ENCODE measurements around the gene PLOD1. TPM values are rescaled to one million over a fixed set of nuclear protein-coding genes. Genes with fewer than 3 reads are reported as not detected.

Gene PLOD1
- total and polyA plus RNA-seq, 2 experiments from 2014 or later: 22.4 to 62.9 TPM

DNA sequence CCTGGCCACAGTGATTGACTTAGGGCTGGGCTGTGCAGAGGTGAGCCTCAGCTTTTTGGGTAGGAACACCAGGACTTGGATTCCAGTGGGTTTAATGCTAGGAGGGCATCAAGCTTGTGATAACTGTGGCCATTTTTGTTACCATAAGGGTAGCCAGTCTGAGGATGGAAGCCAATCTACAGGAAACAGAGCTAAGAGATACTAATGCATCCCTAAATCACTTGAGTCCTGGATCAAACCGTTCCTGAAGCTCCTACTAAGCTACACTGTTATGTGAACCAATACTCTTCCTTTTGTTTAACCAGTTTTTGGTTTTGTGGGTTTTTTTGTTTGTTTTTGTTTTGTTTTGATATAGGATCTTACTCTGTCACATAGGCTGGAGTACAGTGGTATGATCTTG is 20.5 kb upstream of the PLOD1 start (continued):
- TF ChIP-seq EZH2 (IDR thresholded peaks at IDR 0.05; ENCODE audit: low read depth, unreplicated experiment): no peak
- TF ChIP-seq, protein P1, sequence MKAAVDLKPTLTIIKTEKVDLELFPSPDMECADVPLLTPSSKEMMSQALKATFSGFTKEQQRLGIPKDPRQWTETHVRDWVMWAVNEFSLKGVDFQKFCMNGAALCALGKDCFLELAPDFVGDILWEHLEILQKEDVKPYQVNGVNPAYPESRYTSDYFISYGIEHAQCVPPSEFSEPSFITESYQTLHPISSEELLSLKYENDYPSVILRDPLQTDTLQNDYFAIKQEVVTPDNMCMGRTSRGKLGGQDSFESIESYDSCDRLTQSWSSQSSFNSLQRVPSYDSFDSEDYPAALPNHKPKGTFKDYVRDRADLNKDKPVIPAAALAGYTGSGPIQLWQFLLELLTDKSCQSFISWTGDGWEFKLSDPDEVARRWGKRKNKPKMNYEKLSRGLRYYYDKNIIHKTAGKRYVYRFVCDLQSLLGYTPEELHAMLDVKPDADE (IDR thresholded peaks at IDR 0.05): no peak

DNA sequence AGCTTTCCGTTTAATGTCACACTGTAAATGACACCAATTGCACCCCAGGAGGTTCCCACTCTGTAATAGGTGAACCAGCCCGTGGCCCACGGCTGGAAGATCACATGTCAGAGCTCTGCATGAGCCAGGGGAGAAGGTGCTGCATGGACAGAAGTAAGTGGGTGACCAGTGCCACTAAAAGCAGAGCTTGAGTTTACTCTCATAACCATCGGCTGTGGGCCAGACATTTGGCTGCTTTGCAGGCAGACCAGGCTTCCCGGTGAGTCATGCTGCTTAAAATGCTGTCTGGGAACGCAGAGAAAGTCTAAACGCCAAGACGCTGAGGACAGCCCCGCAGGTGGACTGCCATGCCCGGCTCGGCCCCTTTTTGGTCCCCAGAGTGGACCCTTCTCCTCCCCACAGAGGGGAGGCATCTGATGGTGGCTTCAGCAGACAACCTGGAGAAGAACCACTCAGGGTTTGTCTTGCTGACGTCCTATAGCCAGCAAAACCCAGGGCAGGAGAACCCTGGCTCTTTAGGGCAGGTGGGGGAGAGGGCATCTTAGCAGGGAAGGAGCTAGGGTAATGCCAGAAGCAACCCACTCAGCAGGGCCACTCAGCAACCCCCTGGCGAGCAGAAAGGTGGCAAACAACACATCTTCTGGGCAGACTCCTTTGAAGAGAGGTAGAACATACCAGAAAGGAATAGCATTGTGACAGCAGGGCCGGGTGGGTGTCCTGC is 15.6 kb upstream of the PLOD1 start:
- no peaks in the 10 kb centered on the region for H3K27me3 ChIP-seq (ENCODE audit: insufficient read depth)
- no peak for ATAC-seq
- H3K9me2 ChIP-seq (ENCODE audit: insufficient read depth): no peaks in the 10 kb centered on the region
- no peaks in the 10 kb centered on the region; the same call in 2 of the 3 replicates for H3K9me3 Mint-ChIP-seq
- H2AFZ ChIP-seq: no peak overlapping the region
- peaks cover 2% of the 10 kb centered on the region for H3K27me3 Mint-ChIP-seq (ENCODE audit: insufficient read depth, low read depth, poor library complexity)
- no peak for DNase-seq (ENCODE audit: low spot score)
- peaks cover 20% of the 10 kb centered on the region for H3K79me2 ChIP-seq (replicated peaks; ENCODE audit: insufficient read depth)
- H4K20me1 ChIP-seq (replicated peaks; ENCODE audit: insufficient read depth): peaks cover 10% of the 10 kb centered on the region; the same call in 1 of the 2 replicates
- 0 out of 2 replicates have a peak, but pooled peaks cover 6% of the 10 kb centered on the region for H3K36me3 ChIP-seq (ENCODE audit: insufficient read depth)
- peaks cover 31% of the 10 kb centered on the region for H3K36me3 Mint-ChIP-seq (ENCODE audit: low read depth)
- H3K4me3 Mint-ChIP-seq: no peak overlapping the region
- no peak overlapping the region for H3K27ac Mint-ChIP-seq
- no peak overlapping the region for H3K4me2 ChIP-seq
- 0 out of 2 replicates have a peak, but pooled peaks cover 2% of the 10 kb centered on the region for H3F3A ChIP-seq (replicated peaks; ENCODE audit: low read depth)
- no peak overlapping the region for H3K4me3 ChIP-seq
- H3K4me1 Mint-ChIP-seq: peaks cover 7% of the 10 kb centered on the region
- H3K27ac ChIP-seq (ENCODE audit: low read depth): no peak overlapping the region
- H3K4me1 ChIP-seq (ENCODE audit: insufficient read depth): no peaks in the 10 kb centered on the region
- no peak for TF ChIP-seq EZH2phosphoT487 (IDR thresholded peaks at IDR 0.05; ENCODE audit: unreplicated experiment)
- TF ChIP-seq NANOG (IDR thresholded peaks at IDR 0.05; ENCODE audit: borderline replicate concordance): no peak
- TF ChIP-seq, protein P2, sequence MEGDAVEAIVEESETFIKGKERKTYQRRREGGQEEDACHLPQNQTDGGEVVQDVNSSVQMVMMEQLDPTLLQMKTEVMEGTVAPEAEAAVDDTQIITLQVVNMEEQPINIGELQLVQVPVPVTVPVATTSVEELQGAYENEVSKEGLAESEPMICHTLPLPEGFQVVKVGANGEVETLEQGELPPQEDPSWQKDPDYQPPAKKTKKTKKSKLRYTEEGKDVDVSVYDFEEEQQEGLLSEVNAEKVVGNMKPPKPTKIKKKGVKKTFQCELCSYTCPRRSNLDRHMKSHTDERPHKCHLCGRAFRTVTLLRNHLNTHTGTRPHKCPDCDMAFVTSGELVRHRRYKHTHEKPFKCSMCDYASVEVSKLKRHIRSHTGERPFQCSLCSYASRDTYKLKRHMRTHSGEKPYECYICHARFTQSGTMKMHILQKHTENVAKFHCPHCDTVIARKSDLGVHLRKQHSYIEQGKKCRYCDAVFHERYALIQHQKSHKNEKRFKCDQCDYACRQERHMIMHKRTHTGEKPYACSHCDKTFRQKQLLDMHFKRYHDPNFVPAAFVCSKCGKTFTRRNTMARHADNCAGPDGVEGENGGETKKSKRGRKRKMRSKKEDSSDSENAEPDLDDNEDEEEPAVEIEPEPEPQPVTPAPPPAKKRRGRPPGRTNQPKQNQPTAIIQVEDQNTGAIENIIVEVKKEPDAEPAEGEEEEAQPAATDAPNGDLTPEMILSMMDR (conservative IDR thresholded peaks at IDR 0.05; ENCODE audit: low read depth in 2 of 2): no peak
- no peak for TF ChIP-seq STAT1 (IDR thresholded peaks at IDR 0.05; ENCODE audit: unreplicated experiment)
- TF ChIP-seq JUNB (IDR thresholded peaks at IDR 0.05; ENCODE audit: unreplicated experiment): no peak
- TF ChIP-seq, protein P1 (IDR thresholded peaks at IDR 0.05): no peak
- TF ChIP-seq CREB1 (CRISPR knock-in tag; IDR thresholded peaks at IDR 0.05; ENCODE audit: low read depth): no peak
- TF ChIP-seq, protein P3, sequence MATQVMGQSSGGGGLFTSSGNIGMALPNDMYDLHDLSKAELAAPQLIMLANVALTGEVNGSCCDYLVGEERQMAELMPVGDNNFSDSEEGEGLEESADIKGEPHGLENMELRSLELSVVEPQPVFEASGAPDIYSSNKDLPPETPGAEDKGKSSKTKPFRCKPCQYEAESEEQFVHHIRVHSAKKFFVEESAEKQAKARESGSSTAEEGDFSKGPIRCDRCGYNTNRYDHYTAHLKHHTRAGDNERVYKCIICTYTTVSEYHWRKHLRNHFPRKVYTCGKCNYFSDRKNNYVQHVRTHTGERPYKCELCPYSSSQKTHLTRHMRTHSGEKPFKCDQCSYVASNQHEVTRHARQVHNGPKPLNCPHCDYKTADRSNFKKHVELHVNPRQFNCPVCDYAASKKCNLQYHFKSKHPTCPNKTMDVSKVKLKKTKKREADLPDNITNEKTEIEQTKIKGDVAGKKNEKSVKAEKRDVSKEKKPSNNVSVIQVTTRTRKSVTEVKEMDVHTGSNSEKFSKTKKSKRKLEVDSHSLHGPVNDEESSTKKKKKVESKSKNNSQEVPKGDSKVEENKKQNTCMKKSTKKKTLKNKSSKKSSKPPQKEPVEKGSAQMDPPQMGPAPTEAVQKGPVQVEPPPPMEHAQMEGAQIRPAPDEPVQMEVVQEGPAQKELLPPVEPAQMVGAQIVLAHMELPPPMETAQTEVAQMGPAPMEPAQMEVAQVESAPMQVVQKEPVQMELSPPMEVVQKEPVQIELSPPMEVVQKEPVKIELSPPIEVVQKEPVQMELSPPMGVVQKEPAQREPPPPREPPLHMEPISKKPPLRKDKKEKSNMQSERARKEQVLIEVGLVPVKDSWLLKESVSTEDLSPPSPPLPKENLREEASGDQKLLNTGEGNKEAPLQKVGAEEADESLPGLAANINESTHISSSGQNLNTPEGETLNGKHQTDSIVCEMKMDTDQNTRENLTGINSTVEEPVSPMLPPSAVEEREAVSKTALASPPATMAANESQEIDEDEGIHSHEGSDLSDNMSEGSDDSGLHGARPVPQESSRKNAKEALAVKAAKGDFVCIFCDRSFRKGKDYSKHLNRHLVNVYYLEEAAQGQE (IDR thresholded peaks at IDR 0.05; ENCODE audit: unreplicated experiment): no peak
- no peak for TF ChIP-seq ZNF114 (CRISPR knock-in tag; IDR thresholded peaks at IDR 0.05)
- TF ChIP-seq POLR2AphosphoS5 (IDR thresholded peaks at IDR 0.05; ENCODE audit: low read depth): no peak
- no peak for TF ChIP-seq EZH2 (IDR thresholded peaks at IDR 0.05; ENCODE audit: low read depth, unreplicated experiment)
- TF ChIP-seq ZNF331 (CRISPR knock-in tag; IDR thresholded peaks at IDR 0.05; ENCODE audit: low read depth): no peak
